NCI-H2029 treated with DMSO at 0.1 percent for 48 hours (cell line): ENCODE results near the gene TTLL9.
"Not testable (repeated sequence)": the region's sequence is repeated elsewhere in the genome, so short reads cannot be mapped to it uniquely, and the experiment has no call there.

Experiments
- DNase-seq: peaks from one replicate; lab custom pipeline; 2025; lab: John Stamatoyannopoulos, UW

The TTLL9 gene, protein sequence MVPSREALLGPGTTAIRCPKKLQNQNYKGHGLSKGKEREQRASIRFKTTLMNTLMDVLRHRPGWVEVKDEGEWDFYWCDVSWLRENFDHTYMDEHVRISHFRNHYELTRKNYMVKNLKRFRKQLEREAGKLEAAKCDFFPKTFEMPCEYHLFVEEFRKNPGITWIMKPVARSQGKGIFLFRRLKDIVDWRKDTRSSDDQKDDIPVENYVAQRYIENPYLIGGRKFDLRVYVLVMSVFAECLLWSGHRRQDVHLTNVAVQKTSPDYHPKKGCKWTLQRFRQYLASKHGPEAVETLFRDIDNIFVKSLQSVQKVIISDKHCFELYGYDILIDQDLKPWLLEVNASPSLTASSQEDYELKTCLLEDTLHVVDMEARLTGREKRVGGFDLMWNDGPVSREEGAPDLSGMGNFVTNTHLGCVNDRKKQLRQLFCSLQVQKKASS

DNA sequence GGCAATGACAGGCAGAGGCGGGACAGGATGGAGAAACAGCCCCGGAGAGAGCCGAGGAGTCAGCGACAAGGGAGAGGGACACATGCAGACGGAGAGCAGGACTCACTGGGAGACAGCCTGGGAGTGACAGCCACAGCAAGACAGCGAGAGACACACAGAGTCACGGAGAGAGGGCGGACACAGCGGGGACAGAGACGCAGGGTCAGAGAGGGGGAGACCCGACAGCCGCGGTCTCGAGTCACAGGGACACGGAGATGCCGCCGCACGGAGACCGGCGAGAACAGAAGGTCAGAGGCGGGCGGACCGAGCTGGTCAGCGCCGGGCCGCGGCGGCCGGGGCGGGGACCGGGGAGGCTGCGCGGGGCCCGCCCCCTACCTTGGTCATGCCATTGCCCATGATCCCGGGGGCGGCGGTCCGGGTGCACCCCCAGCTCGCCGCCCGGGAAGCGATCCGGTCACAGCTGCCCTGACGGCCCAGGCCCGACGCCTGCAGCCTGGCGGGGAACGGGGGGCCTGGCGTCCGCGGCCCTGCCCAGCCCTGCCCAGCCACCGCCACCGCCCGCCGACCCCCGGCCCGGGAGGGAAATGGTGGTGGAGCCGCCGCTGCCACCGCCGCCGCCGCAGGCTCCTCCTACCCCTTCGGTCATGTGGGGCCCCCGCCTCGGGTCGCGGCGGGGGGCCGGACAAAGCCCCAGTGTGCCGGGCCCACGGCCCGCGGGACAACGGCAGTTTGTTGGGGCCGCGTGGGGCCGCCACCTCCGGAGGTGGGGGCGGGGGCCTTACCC, at the start of gene TTLL9, which contains the start of gene DUSP15:
TSS of gene TTLL9 (plus strand) at position 693 of the 784 bp plus-strand sequence. CDS start 493 bp downstream, outside the sequence.
TSS of gene DUSP15 (minus strand) at position 586 of the 784 bp plus-strand sequence. CDS start at position 396, 190 bp downstream.
- no peak for DNase-seq

DNA sequence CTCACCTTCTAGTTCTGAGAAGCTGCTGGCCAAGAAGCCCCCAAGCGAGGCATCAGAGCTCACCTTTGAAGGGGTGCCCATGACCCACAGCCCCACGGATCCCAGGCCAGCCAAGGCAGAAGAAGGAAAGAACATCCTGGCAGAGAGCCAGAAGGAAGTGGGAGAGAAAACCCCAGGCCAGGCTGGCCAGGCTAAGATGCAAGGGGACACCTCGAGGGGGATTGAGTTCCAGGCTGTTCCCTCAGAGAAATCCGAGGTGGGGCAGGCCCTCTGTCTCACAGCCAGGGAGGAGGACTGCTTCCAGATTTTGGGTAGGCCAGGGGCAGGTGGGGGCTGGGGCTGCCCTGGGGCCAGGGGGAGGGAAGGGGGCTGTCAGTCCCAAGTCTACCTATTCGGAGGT, 49.0 kb upstream of the TTLL9 start:
- DNase-seq = no peak

DNA sequence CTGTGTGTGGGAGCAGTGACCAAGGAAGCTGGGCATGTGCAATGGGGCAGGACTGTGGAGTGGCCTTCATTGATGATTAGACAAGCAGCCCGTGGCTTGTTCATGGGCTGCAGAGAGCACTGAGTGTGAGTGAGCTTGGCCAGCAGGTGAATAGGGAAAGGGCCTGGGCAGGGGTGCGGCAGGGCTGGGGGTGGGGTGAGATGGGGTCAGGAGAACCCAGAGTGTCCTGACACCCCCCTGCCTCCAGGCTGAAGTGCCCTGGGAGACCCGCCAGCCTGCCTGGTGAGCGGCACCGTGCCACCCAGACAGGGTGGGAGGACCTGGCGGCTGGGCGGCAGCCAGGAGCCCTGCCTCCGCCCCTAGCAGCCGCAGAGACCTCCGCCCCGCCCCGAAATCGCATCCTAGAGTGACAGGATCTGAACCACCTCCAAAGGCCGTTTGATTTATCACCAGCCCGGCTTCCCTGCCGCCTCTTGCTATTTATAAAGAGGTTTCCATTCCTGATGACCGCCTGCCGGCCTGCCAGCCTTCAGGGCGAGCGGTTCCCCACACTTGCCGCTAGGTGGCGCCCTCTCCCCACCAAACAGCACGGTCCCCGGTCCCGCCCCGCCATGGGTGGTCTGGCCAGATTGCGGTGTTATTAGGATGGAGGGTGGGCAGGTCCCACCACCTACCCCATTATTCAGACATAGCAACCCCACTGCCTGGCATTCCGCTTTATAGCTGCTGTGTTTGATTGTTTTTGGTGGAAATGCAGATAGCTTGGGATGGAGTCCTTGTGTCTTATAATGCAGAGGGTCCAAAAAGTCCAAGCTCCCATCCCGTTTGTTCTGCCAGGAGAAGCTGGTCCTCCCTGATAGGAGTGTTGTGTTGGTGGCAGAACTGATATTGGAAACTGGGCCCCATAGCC, 47.8 kb upstream of the TTLL9 start:
- DNase-seq = peak; percentile 92

DNA sequence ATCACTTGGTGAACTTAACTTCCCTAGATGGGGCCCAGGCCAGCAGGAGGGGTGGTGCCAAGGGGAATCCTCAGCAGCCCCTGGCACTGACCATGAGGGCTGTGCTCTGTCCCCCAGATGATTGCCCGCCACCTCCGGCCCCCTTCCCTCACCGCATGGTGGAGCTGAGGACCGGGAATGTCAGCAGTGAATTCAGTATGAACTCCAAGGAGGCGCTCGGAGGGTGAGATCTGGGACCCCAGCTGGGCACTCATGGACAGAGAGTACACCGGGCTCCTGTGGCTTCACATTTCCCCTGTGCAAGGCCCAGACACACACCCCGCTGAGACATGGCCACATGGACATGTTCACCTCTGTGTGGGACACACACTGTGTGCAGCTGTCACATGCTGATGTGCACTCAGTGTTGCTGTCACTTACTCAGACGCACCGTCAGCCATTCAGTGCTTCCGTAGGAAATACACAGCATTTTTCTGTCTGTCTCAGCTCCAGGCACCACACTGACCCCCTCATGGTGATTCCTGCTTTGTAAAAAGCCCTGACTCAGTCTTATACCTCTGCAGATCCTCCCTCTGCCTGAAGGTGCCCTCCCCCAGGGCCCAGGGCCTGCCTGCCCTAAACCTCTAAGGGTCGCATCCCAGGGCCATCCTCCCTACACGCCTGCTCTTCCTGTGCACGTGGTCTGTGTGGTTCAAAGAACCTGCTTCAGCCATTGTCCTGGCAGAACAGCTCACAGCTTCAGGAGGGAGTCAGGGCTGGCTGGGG, 46.9 kb upstream of the TTLL9 start:
- DNase-seq = no peak

DNA sequence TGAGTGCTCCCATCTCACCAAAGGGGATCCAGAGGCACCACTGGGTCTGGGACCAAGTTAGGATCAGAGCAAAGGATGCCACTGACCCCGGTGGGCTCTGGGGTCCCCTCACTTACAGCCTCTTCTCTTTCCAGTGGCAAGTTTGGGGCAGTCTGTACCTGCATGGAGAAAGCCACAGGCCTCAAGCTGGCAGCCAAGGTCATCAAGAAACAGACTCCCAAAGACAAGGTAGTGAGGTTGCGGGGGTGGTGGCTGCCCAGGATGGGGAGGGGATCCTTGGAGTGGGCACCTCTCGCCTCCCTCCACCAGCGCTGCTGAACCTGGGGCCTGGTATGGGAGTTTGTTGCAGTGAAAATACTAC, 46.3 kb upstream of the TTLL9 start:
- DNase-seq = no peak

DNA sequence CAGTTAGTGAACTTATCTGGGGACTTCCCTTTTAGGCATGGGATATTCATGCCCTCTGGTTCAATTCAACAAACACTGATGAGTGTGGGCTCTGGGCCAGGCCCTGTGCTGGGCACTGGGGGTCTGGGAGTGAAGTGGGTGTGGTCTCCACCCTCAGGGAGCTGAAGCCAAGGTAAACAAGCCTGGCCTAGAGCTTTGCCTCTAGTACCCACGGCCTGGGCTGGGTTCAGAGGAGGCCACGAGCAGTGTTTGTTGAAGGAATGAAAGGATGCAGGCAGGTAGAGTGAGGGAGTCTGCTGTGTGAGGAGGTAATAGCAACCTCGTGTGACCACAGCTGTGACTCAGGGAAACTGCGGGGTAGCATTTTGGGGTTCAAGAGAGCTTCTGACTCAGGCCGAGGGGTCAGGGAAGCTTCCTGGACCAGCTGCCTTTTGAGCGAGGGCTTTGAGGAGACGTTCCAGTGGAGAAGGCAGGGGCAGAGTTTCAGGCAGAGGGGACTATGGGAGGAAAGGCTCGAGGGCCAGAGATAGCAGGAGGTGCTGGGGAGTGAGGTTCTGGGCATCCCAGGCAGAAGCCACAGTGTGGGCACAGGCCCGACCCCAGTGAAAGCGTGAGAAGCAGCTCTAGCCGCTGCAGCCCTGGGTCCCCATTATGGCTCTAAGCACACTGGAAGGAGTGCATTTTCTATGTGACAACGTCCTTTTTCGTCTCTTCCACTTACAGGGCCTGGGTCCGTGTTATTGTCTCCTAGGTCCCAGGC, 45.7 kb upstream of the TTLL9 start:
- DNase-seq = peak; percentile 23

DNA sequence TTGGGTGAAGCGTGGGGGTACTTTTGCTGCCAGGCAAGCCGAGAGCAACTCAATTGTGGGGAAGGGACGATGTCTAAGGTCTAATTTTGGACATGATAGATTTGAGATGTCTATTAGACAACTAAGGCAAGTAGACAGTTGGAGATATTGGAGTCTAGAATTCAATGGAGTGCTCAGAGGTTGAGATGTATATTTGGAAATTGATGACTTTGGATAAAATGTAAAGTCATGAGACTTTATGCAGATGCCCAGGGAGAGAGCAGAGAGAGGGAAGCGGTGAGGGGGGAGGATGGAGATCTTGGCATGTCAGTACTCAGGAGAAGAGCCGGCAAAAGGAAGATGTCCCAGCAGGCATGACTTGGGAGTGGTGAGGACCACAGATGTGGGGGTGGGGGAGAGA, 44.4 kb upstream of the TTLL9 start:
- no peak for DNase-seq

DNA sequence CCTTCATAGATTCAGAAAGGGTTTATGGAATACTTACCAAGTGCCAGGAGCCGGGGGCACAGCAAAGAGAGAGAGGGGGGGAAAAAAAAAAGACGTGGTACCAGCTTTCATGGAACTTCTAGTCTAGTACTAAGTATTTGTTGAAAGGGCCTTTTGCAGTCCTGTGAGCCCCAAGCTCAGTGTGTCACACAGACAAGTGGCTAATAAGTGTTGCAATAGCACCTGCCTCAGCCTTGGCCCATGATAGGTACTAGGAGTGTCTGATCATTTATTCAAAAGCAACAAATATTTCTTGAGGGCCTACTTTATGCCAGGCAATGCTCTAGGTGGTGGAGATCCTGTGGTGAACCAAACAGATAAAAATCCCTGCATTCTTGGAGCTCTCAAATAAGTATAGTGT, 43.4 kb upstream of the TTLL9 start:
- DNase-seq = no peak

DNA sequence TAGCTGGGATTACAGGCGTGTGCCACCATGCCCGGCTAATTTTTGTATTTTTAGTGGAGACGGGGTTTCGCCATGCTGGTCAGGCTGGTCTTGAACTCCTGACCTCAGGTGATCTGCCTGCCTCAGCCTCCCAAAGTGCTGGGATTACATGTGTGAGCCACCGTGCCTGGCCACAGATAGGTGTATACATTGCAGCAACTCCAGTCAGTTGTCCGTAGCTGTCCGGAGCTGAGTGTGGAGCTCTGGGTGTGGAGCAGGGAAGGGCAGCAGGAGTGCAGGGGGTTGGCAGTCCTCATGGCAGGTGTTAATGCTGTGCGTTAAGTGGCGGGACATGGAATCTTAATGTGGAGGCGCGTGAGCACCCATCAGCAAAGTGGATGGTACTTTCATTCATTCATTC, 42.4 kb upstream of the TTLL9 start:
- DNase-seq = not testable (repeated sequence)

DNA sequence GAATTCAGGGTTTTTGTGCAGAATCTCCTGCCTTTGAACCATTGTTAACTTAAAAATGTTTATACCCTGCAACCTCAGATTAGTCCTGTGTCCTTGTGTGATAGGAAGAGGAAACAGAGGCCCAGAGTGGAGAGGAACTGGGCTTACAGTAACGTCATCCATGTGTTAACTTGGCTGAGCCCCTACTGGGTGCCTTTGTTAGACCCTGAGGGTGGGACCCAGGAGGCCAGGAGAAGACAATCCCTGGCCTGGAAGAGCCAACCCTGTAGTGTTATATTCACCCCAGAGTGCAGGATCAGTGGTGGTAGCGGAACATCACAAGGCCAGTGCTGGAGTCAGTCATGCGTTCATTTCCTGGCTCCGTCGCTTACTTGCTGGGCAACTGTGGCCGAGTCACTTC, 40.7 kb upstream of the TTLL9 start:
- DNase-seq = no peak

DNA sequence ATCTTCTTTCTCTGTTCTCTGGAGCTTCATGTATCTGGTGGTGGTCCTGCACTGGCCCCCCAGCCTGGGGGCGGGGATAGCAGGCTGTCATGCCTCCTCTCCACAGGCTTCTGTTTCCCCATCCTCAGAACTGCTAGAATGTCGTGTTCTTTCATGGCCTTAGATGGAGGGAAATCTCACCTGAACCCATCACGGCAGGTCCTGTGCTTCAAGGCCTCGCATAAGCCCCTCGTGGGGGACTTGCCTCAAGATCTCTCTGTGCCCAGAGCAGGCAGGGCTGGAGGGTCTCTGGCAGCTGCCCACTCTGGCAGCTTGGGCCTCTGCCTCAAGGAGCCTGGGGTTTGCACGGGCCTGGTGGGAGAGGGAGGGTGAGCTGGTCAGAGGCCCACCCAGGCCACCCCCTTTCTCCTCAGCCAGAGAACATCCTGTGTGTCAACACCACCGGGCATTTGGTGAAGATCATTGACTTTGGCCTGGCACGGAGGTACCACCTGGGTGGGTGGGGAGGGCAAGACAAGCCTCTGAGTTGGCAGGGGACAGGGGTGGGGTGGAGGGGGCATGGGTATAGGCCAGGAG, 39.9 kb upstream of the TTLL9 start:
- no peak for DNase-seq

DNA sequence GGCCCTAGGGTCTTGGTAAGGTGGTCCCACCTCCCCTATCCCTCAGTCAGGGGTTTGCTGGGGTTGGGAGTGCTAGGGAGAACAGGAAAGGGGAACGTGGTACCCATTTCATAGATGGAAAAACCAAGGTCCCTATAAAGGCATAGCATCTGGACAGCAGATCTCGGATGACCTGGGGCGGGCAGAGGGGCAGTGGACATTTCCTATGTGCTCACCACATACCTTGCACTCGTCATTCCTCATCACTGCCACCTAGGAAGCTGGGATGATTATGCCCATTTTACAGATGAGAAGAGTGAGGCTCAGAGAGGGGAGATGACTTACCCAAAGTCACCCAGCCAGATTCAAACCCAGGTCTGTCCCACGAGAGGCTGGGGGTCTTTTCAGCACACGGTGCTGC, 39.2 kb upstream of the TTLL9 start:
- no peak for DNase-seq

DNA sequence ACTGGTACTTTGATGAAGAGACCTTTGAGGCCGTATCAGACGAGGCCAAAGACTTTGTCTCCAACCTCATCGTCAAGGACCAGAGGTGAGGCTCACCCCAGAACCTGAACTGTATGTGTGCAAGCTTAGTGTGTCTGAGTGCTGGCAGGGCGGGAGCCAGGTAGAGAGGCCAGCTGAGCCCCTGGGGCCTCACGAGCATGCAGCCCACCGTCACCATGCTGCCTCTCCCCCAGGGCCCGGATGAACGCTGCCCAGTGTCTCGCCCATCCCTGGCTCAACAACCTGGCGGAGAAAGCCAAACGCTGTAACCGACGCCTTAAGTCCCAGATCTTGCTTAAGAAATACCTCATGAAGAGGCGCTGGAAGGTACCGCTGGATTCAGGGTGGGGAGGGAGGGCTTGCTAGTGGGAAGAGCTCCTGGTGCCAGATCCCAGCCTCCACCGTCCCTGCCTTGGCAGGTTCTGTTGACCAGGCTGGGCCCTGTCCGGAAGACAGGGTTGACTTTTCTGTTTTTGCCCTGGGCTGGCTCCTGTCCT, 38.6 kb upstream of the TTLL9 start:
- DNase-seq = no peak

DNA sequence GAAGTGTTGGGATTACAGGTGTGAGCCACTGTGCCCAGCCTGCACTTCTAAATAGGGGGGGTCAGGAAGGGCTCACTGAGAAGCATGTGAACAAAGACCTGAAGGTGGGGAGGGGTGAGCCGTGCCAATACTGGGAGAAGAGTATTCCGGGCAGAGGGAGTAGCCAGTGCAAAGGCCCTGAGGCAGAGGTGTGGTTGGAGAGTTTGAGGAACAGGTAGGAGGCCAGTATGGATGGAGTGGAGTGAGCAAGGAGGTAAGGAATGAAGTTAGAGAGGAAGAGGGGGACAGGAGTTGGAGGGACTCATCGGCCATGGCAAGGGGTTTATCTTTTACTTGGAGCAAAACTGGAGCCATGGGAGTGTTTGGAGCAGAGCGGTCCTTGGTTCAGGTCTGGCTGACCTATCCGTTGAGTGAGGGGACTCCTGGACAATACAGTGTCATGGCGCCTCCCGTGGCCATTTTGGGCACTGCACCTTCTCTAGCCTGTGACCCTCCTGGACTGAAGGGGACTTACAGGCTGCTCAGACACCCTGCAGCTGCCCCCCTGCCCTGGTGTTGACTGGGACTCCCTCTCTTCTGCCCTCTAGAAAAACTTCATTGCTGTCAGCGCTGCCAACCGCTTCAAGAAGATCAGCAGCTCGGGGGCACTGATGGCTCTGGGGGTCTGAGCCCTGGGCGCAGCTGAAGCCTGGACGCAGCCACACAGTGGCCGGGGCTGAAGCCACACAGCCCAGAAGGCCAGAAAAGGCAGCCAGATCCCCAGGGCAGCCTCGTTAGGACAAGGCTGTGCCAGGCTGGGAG, 37.1 kb upstream of the TTLL9 start:
- no peak for DNase-seq

DNA sequence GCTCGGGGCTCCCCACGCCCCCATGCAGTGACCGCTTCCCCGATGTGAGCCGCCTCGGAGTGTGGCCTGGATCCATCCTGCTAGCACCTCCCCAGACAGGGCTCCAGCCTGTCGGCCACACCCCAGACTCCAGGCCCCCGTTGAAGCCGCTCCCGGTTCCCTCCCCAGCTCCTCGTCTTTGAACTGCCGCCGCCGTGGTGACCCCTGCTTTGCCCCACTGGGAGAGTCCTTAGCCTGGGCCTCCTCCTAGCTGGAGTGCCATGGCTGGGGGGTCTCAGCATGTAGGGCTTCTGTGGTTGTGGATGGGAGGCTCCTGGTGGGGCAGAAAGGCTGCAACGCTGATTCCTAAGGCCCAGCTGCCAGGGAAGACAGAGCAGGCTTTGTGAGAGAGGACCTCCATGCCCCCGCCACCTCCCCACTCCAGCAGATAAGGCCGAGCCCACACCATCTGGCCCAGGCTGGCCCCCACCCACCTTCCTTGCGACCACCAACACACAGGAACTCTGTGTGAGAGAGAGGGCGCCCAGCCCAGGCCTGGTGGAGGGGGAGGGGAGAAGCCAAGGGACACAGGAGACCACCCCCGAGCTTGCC, 36.4 kb upstream of the TTLL9 start:
- no peak for DNase-seq

DNA sequence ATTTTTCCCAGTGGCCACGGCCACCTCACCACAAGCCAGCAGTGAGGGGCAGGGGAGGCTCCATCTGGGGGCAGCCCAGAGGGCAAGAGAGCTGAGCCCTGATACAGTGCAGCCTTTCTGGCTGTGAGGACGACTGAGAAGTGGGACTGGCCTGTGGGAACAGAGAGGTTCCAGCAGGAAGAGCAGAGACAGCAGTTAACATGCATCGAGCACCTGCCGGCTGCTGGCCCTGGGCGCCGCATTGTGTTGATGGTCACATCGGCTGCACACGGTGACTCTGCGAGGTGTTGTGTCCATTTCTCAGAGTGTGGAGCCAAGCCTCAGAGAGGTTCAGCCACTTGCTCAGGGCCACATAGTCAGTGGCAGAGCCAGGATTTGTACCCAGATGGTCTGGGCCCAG, 34.9 kb upstream of the TTLL9 start:
- no peak for DNase-seq

DNA sequence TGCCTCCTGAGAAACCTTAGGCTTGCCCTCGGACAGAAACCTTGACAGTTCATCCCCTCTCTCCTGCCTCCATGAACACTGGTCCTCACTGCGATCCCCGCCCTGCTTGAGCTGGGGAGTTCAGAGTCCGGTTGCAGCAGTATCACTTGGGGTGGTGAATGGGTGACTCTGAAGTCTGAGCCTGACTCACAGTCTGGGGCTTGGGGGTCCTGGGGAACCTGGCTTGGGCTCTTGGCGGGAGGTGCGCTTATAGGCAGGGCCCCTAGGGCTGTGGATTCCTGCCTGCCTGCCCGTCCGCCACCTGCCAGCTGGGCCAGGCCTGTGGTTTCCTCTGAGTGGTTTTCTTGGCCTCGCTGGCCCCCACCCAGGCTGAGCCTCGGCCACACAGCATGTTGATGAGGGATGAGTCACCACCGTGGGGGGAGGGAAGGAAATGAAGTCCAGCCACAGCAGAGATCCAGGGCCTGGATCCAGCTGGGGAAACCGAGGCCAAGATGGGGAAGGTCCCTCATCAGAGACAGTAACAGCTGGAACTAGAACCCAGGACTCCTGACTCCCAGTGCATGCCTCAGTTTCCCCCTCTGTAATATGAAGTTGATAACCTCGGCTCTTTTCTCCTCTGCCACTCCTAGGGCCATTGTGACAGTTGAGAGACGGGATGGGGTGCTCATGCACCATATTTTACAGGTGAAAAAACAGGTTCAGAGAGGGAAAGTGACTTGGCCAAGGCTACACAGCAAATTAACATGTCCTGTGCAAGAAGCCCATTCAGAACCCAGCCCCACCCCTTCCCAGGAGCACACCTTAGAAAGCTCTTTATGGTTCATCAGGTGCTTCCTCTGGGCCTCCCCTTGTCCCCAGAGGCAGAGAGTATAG, 34.2 kb upstream of the TTLL9 start:
- DNase-seq = peak; percentile 56
